GM18873 (cell line): ENCODE results near the gene RPS6KA2.

Source experiments
- ATAC-seq: cut with Tn5 transposase; IDR thresholded peaks from one replicate; pipeline ENCODE4 v1.9.1; 2021; ENCODE audit warnings: mild to moderate bottlenecking, moderate library complexity, moderate number of reproducible peaks; ENCODE audit not compliant: unreplicated experiment, low FRiP score

The RPS6KA2 gene

GRCh38 chr6:166462461-166463135, 164.5 kb downstream of the RPS6KA2 start:
- no peak for ATAC-seq

DNA sequence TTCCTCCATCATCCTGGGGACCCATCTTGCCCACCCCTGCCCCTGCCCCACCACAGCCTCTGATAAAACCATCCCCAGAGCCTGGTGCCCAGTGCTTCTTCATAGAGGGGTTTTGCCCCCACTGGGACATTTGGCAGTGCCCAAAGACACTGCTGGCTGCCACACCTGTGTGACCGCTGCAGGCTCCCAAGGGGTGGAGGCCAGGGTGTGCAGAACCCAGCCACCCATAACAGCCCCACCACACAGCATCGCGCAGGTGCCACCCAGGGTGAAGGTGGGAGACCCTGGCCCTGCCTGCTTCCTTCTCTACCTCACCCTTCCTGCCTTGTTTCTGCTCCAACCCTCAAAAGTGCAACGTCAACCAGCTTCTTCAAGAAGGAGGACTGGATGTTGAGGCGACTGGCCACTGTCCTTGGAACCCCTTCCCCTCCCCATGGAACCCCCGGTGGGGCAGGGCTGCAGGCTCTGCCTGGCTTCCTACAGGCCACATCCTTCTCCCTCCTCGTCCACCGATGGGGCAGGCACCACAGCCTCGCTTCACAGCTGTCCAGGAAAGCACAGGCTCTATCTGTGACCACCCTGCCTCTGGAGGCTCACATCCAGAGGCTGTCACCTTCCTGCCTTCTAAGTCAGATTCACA, 165.1 kb downstream of the RPS6KA2 start:
- ATAC-seq = no peak

DNA sequence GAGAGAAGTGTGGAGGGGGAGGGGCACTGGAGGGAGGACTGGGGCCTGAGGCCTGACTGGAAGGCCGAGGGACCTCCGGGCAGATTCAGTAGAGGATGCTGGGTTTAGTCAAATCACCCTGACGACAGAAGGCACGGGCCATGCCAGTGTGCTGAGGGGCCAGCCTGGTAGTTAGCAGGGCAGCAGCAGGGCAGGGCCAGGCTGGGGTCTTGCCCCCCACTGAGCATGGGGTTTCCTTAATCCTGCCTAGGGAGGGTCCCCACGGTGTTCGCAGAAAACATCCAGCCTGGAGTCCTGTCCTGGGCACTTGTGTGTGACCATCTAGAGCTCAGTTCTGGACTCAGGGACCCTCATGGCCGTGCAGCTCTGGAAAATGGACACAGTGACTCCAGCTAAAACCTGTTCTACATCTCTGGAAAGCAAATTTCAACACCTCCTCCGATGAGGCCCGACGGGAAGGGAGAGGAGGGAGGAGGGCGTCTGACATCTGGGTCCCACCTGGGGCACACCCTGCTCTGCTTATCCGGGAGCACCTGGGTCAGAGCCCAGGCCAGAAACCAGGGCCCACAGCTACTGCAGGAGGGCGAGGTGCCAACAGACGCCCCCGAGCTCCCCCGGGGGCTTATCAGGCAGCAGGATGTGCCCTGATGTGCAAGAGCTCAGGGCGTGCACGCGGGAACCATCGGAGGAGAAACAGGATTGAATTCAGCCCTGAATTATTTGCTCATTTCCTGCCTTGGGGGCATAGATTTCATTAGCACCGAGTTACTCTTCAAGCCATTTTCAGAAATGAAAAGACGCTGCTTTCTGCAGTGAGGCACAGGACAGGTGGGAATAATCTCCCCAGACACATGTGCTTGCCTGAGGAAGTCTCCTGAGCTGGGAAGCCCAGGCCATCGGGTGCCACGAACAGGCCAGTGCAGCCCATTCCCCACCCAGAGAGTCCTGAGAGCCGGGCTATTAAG, 166.3 kb downstream of the RPS6KA2 start:
- no peak for ATAC-seq

- no peak for ATAC-seq
Measured at GRCh38 chr6:166459906-166460305, 167.1 kb downstream of the RPS6KA2 start.

GRCh38 chr6:166459272-166459671, 167.8 kb downstream of the RPS6KA2 start:
- ATAC-seq = no peak

GRCh38 chr6:166456395-166457156, 170.5 kb downstream of the RPS6KA2 start:
- ATAC-seq = no peak

- ATAC-seq = no peak
Measured at GRCh38 chr6:166454692-166455515, 172.1 kb downstream of the RPS6KA2 start.

- no peak for ATAC-seq
Measured at GRCh38 chr6:166453651-166454050, 173.4 kb downstream of the RPS6KA2 start.

DNA sequence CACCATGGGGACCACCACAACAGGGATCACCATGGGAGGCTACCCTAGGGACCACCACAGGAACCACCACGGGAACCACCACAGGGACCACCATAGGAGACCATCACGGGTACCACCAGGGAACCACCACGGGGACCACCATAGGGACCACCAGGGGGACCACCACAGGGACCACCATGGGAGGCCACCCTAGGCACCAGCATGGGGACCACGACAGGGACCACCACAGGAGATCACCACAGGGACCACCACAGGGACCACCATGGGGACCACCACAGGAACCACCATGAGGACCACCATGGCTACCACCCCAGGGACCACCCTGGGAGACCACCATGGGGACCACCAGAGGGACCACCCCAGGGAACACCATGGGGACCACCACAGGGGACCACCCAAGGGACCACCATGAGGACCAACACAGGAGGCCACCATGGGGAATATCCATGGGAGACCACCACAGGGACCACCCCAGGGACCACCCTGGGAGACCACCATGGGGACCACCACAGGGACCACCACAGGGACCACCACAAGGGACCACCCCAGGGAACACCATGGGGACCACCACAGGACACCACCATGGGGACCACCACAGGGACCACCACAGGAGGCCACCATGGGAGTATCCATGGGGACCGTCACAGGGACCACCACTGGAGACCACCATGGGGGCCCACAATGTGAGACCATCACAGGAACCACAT, 176.7 kb downstream of the RPS6KA2 start:
- no peak for ATAC-seq

DNA sequence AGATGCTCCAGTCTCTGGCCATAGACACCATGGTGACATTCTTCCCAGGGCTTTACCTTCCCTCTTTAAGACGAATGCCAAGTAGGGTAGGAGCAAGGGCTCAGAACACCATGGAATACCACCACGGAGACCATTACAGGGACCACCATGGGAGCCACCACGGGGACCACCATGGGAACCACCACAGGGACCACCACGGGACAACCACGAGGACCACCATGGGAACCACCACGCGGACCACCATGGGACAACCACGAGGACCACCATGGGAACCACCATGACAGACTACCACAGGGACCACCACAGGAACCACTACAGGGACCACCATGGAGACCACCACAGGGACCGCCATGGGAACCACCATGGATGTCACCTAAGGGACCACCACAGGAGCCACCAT, 177.4 kb downstream of the RPS6KA2 start:
- no peak for ATAC-seq

GRCh38 chr6:166449036-166449435, 178.0 kb downstream of the RPS6KA2 start:
- no peak for ATAC-seq

DNA sequence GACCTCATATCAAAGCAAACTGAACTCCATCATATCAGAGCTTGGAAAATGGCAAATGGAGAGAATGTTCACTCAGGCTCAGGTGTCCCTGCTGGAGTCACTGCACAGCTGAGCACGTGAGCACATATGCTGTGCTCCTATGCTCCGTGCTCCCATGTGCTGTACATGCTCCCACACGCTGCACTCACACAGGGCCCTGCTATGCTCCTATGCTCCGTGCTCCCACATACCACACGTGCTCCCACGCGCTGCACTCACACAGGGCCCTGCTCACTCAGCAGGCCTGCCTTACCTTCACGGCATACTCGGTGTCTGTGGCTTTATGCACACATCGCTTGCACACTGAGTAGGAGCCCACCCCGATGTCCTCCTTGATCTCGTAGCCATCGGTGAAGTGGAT, 178.6 kb downstream of the RPS6KA2 start:
- no peak for ATAC-seq

DNA sequence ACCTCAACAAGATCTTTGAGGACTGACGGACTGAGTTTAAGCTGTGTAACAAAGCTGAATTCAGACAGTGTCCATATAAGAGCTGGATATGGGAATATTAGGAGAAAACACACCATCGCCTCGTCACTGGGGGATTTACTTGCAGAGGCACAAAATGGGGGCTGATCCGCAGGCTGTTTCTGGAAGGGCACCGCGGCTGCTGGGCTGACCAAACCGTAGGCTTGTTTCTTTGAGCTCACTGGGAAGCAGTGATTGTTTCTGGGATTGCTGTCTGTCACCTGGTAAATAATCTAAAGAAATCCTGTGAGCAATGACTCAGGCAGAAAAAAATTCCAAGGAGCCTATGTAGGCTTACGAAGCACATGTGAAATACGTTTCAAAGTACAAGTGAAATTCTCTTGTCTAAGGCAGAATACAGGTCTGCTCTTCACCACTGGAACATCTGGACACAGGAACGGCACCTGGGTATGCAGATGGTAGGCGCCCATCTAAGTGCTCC, 180.4 kb downstream of the RPS6KA2 start:
- no peak for ATAC-seq

DNA sequence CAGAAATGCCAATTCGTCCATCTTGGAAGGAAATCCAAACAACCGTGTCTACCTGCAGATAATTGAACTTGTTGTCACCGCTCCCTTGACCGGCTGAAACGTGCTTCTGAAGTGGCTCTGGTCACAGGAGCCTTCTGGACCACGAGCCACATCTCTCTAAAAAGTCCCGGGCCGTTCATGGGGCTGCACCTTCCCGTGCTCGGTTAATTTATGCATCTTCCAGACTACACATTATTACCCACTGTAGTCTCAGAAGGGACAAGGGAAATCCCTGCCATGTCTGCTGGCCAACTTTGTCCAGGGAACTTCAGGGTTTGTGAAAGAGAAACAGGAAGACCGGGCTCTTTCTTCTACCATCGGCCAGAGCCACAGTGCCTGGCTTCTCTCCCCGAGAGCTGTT, 180.9 kb downstream of the RPS6KA2 start:
- no peak for ATAC-seq

DNA sequence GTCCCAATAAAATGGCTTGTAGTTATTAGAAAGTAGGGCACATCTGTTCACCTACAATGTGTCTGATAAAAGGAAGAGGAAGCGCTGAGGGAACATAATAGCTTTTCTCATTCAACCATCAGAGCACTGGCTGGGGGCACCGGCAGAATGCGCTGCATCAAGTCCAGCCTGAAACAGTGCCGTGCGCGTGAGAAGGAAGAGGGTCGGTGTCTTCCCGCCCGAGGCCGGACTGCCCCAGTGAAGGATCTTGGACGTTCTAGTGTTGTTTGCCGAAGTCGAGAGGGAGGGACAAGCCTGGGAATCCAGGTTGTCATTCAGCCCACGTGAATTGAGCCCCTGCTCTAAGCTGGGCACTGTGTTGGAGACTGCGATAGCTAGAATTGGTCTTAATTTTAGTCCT, 182.6 kb downstream of the RPS6KA2 start:
- no peak for ATAC-seq

- no peak for ATAC-seq
Measured at GRCh38 chr6:166443166-166443565, 183.9 kb downstream of the RPS6KA2 start.

DNA sequence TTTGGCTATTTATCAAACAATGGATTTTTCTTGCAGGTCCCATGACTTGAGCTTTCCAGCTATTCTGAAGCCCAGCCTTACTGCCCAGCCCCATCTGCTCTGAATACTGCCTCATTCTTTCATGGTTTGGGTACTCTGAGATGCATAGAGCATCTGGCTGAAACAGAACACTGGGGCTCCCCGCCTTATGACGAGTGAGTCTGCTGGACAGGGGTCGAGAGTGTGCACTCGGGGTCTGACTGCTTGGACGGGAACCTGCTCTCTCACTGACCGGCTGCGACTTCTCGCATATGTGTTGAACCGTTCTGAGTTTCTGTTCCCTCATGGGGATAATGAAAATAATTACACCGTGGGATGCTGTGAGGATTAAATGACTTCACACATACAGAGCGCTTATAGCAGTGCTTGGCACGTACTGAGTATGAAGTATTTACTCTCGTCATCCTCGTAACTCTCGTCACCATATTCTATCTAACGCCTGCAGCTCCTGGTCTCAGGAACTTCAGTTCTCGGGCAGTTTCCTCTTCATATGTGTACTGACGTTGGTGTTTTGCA, 184.8 kb downstream of the RPS6KA2 start:
- no peak for ATAC-seq

GRCh38 chr6:166441325-166442078, 185.5 kb downstream of the RPS6KA2 start:
- no peak for ATAC-seq
